ENCODE data around the gene DUSP15. TPM values are rescaled to one million over a fixed set of nuclear protein-coding genes. Genes with fewer than 3 reads are reported as not detected.
A peak's percentile ranks its signal among the peaks of the same experiment; 100 is the strongest.
"Not testable (repeated sequence)": the region's sequence is repeated elsewhere in the genome, so short reads cannot be mapped to it uniquely, and the experiment has no call there.

DUSP15 gene
- polyA plus RNA-seq, 4 donors, result 16.6 to 20.7 (median 19.1) TPM

GRCh38 chr20:31841928-31842327 lies 28.4 kb downstream of the DUSP15 start:
- no peak for DNase-seq (ENCODE audit: low read depth in 4 of 4, low spot score in 2 of 4)

GRCh38 chr20:31840906-31841816 lies 29.2 kb downstream of the DUSP15 start:
- no peak for DNase-seq (ENCODE audit: low read depth in 4 of 4, low spot score in 2 of 4)

GRCh38 chr20:31839782-31840487 lies 30.4 kb downstream of the DUSP15 start:
- no peak for DNase-seq (ENCODE audit: low read depth in 4 of 4, low spot score in 2 of 4)

- no peak for DNase-seq (ENCODE audit: low read depth in 4 of 4, low spot score in 2 of 4)
Measured at GRCh38 chr20:31838646-31839292, 31.6 kb downstream of the DUSP15 start.

- no peak for DNase-seq (ENCODE audit: low read depth in 4 of 4, low spot score in 2 of 4)
Measured at GRCh38 chr20:31837896-31838397, 32.4 kb downstream of the DUSP15 start.

- DNase-seq (ENCODE audit: low read depth in 4 of 4, low spot score in 2 of 4), result no peak
Measured at GRCh38 chr20:31836853-31837608, 33.3 kb downstream of the DUSP15 start.

- no peak for DNase-seq (ENCODE audit: low read depth in 4 of 4, low spot score in 2 of 4)
Measured at GRCh38 chr20:31835977-31836852, 34.1 kb downstream of the DUSP15 start.

- DNase-seq (ENCODE audit: low read depth in 4 of 4, low spot score in 2 of 4), result no peak
Measured at GRCh38 chr20:31835554-31835953, 34.8 kb downstream of the DUSP15 start.

- DNase-seq (ENCODE audit: low read depth in 4 of 4, low spot score in 2 of 4), result no peak
Measured at GRCh38 chr20:31833931-31834521, 36.3 kb downstream of the DUSP15 start.

- peak in 1 of 4 donors; percentile 53 for DNase-seq (ENCODE audit: low read depth in 4 of 4, low spot score in 2 of 4)
Measured at GRCh38 chr20:31833130-31833930, 37.0 kb downstream of the DUSP15 start.

- no peak for DNase-seq (ENCODE audit: low read depth in 4 of 4, low spot score in 2 of 4)
Measured at GRCh38 chr20:31831771-31832306, 38.5 kb downstream of the DUSP15 start.

- no peak for DNase-seq (ENCODE audit: low read depth in 4 of 4, low spot score in 2 of 4)
Measured at GRCh38 chr20:31831211-31831610, 39.1 kb downstream of the DUSP15 start.

- DNase-seq (ENCODE audit: low read depth in 4 of 4, low spot score in 2 of 4), result no peak
Measured at GRCh38 chr20:31830406-31830981, 39.8 kb downstream of the DUSP15 start.

- DNase-seq (ENCODE audit: low read depth in 4 of 4, low spot score in 2 of 4), result no peak
Measured at GRCh38 chr20:31829731-31830130, 40.6 kb downstream of the DUSP15 start.

GRCh38 chr20:31828016-31828415 lies 42.3 kb downstream of the DUSP15 start:
- DNase-seq (ENCODE audit: low read depth in 4 of 4, low spot score in 2 of 4), result not testable (repeated sequence)

- DNase-seq (ENCODE audit: low read depth in 4 of 4, low spot score in 2 of 4), result no peak
Measured at GRCh38 chr20:31827059-31827458, 43.3 kb downstream of the DUSP15 start.

GRCh38 chr20:31826074-31826473 lies 44.3 kb downstream of the DUSP15 start:
- no peak for DNase-seq (ENCODE audit: low read depth in 4 of 4, low spot score in 2 of 4)
